Esophagus muscularis mucosa (tissue), 4 donors: ENCODE data around the gene GAREM1.

Source experiments
- CTCF ChIP-seq, 3 experiments: fragments of 200-600 bp in 2 of 3; fragments of 450-650 bp in 1 of 3; sonication (generic) in 2 of 3; IDR thresholded peaks; one replicate each; pipeline ENCODE4 v1.5.1; 2017 to 2019; ENCODE audit warnings: antibody characterized with exemption in 3 of 3, mild to moderate bottlenecking in 2 of 3, moderate library complexity in 1 of 3
- EP300 ChIP-seq: sonication (generic); formaldehyde crosslinking; IDR thresholded peaks from one replicate; pipeline ENCODE4 v1.6.1; 2017; ENCODE audit warnings: antibody characterized with exemption
- POLR2A ChIP-seq: fragments of 450-650 bp; IDR thresholded peaks from one replicate; pipeline ENCODE4 v1.6.1; 2017; ENCODE audit warnings: antibody characterized with exemption, moderate library complexity, mild to moderate bottlenecking, low read depth

- no peak for TF ChIP-seq CTCF (IDR thresholded peaks at IDR 0.05)
- TF ChIP-seq EP300, result no peak
- TF ChIP-seq POLR2A, result no peak
Measured at GRCh38 chr18:32346671-32347070, 124.0 kb downstream of the GAREM1 start.
